OCI-LY1 (cell line): ENCODE results near the gene CNBD2.
A peak's percentile ranks its signal among the peaks of the same experiment; 100 is the strongest.
"Not testable (repeated sequence)": the region's sequence is repeated elsewhere in the genome, so short reads cannot be mapped to it uniquely, and the experiment has no call there.

Experiments used
- H2AFZ ChIP-seq: fragments of 200-600 bp; sonication (generic), shearing (Covaris generic); 2 replicates; pipeline ENCODE4 v1.6.0; 2014; ENCODE audit warnings: antibody characterized with exemption, mild to moderate bottlenecking, low read length
- H3F3A ChIP-seq: fragments of 200-600 bp; sonication (generic), shearing (Covaris generic); 2 replicates; pipeline ENCODE4 v1.6.0; 2014; ENCODE audit warnings: mild to moderate bottlenecking, antibody characterized with exemption, low read length, moderate library complexity; ENCODE audit not compliant: insufficient read depth
- H3K27ac ChIP-seq: fragments of 200-600 bp; sonication (generic); 2 replicates; pipeline ENCODE4 v1.5.1; 2014; ENCODE audit warnings: low read length, mixed run types, mild to moderate bottlenecking, low read depth; ENCODE audit not compliant: poor library complexity, severe bottlenecking
- H3K27me3 ChIP-seq: fragments of 200-600 bp; sonication (generic); 2 replicates; pipeline ENCODE4 v1.6.0; 2014; ENCODE audit warnings: antibody characterized with exemption, mild to moderate bottlenecking, low read length, moderate library complexity; ENCODE audit not compliant: insufficient read depth
- H3K36me3 ChIP-seq: fragments of 200-600 bp; sonication (generic); 2 replicates; pipeline ENCODE4 v1.6.1; 2014; ENCODE audit warnings: mild to moderate bottlenecking, antibody characterized with exemption, low read length, moderate library complexity, mixed read lengths; ENCODE audit not compliant: insufficient read depth
- H3K4me1 ChIP-seq: fragments of 200-600 bp; sonication (generic); 2 replicates; pipeline ENCODE4 v1.5.1; 2014; ENCODE audit warnings: mild to moderate bottlenecking, low read length, moderate library complexity; ENCODE audit not compliant: insufficient read depth, severe bottlenecking
- H3K4me2 ChIP-seq: fragments of 200-600 bp; sonication (generic), shearing (Covaris generic); 2 replicates; pipeline ENCODE4 v1.6.1; 2014; ENCODE audit warnings: low read length
- H3K4me3 ChIP-seq: fragments of 200-600 bp; sonication (generic); 2 replicates; pipeline ENCODE4 v1.5.1; 2014; ENCODE audit warnings: low read length, low read depth, mild to moderate bottlenecking, mixed read lengths; ENCODE audit not compliant: poor library complexity, severe bottlenecking
- H3K79me2 ChIP-seq: fragments of 200-600 bp; shearing (Covaris generic); 2 replicates; pipeline ENCODE4 v1.6.1; 2016; ENCODE audit warnings: mixed run types, low read length, mixed read lengths; ENCODE audit not compliant: insufficient read depth
- H3K9ac ChIP-seq: fragments of 200-600 bp; sonication (generic), shearing (Covaris generic); 2 replicates; pipeline ENCODE4 v1.6.1; 2014; ENCODE audit warnings: mild to moderate bottlenecking, low read length, mixed read lengths
- H3K9me2 ChIP-seq: fragments of 200-600 bp; sonication (generic), shearing (Covaris generic); 2 replicates; pipeline ENCODE4 v1.6.1; 2014; ENCODE audit warnings: low read depth, mild to moderate bottlenecking, low read length, mixed read lengths
- H3K9me3 ChIP-seq: fragments of 200-600 bp; shearing (Covaris generic); 2 replicates; pipeline ENCODE4 v1.6.1; 2014; ENCODE audit warnings: low read length, mixed read lengths
- H4K20me1 ChIP-seq: fragments of 200-600 bp; sonication (generic), shearing (Covaris generic); 2 replicates; pipeline ENCODE4 v1.6.0; 2016; ENCODE audit warnings: mild to moderate bottlenecking, low read length; ENCODE audit not compliant: insufficient read depth
- EZH2 ChIP-seq: fragments of 200-600 bp; sonication (generic), shearing (Covaris generic); IDR thresholded peaks from 2 replicates; pipeline ENCODE4 v1.8.0; 2017; ENCODE audit warnings: borderline replicate concordance, mixed run types, mild to moderate bottlenecking, antibody characterized with exemption, low read length, moderate library complexity, mixed read lengths
- TF ChIP-seq, protein P1 (sequence below): fragments of 200-600 bp; sonication (generic), shearing (Covaris generic); IDR thresholded peaks from 2 replicates; pipeline ENCODE4 v1.5.1; 2017; ENCODE audit warnings: mild to moderate bottlenecking, antibody characterized with exemption, low read length, moderate library complexity, mixed read lengths

Gene CNBD2

DNA sequence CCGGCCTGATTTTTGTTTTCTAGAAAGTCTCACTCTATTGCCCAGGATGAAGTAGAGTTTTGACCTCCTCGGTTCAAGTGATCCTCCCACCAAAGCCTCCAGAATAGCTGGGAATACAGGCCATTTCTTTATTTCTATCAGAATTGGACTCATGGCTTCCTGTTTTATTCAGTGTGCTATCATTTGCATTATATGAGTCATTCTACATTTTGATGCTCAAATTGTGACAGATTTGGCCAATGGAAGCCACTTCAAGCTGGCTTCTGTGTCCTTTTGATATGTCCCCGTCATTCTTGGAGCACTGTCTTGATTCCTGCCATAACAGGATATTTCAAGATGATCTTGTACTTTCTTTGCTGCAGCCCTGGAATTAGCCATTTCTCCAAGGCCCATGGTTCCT lies 75.1 kb downstream of the CNBD2 start:
- Histone ChIP-seq H3K4me1 (peaks cover 5% of the 10 kb centered on the region), H2AFZ (no peak overlapping the region), H3K27ac (no peak overlapping the region), H4K20me1 (no peaks in the 10 kb centered on the region), H3K9ac (no peak overlapping the region), H3K36me3 (peaks cover 8% of the 10 kb centered on the region), H3K4me3 (no peak overlapping the region), H3K79me2 (peaks cover 8% of the 10 kb centered on the region), H3K9me2 (no peaks in the 10 kb centered on the region), H3F3A (no peaks in the 10 kb centered on the region), H3K4me2 (no peak overlapping the region), H3K27me3 (no peaks in the 10 kb centered on the region), H3K9me3 (no peaks in the 10 kb centered on the region)
- TF ChIP-seq, protein P1, sequence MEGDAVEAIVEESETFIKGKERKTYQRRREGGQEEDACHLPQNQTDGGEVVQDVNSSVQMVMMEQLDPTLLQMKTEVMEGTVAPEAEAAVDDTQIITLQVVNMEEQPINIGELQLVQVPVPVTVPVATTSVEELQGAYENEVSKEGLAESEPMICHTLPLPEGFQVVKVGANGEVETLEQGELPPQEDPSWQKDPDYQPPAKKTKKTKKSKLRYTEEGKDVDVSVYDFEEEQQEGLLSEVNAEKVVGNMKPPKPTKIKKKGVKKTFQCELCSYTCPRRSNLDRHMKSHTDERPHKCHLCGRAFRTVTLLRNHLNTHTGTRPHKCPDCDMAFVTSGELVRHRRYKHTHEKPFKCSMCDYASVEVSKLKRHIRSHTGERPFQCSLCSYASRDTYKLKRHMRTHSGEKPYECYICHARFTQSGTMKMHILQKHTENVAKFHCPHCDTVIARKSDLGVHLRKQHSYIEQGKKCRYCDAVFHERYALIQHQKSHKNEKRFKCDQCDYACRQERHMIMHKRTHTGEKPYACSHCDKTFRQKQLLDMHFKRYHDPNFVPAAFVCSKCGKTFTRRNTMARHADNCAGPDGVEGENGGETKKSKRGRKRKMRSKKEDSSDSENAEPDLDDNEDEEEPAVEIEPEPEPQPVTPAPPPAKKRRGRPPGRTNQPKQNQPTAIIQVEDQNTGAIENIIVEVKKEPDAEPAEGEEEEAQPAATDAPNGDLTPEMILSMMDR = no peak
- no peak for TF ChIP-seq EZH2

DNA sequence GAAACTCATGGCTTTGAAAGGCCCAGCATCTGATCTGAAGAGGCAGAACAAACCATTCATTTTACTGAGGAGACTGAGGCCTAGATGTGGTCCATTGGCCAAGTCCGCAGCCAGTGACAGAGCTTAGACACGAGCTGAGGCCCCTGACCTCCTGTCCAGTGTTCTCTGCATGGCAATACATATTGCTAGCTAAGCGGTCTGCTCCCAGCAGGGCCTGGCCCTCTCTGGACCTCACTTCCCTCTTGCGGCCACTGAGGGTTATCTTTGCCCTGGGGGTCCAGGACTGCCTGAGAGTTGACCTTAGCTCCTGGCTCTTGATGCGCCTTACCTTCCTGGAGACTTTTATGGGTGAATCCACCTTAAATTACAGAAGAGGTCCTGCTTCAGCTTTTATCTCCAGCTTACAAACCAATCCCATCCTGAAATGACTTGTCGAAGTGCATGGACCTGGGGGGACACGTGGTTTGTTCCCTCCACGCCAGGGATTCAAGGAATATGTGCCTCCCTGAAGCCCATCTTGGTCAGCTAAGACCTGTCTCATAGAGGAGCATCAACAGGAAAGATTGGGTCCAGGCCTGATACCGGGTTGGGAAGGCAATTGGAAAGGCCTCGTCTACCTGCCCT lies 75.6 kb downstream of the CNBD2 start:
- Histone ChIP-seq H3K9me3 (no peaks in the 10 kb centered on the region), H3K79me2 (peaks cover 13% of the 10 kb centered on the region), H3K4me1 (peaks cover 11% of the 10 kb centered on the region), H3F3A (no peaks in the 10 kb centered on the region), H4K20me1 (no peaks in the 10 kb centered on the region), H3K4me2 (no peak overlapping the region), H3K9me2 (no peaks in the 10 kb centered on the region), H3K27me3 (no peaks in the 10 kb centered on the region), H3K9ac (no peak overlapping the region), H3K36me3 (peaks cover 13% of the 10 kb centered on the region), H3K27ac (no peak overlapping the region), H2AFZ (no peak overlapping the region), H3K4me3 (no peak overlapping the region)
- no peak for TF ChIP-seq EZH2
- TF ChIP-seq, protein P1 = no peak

DNA sequence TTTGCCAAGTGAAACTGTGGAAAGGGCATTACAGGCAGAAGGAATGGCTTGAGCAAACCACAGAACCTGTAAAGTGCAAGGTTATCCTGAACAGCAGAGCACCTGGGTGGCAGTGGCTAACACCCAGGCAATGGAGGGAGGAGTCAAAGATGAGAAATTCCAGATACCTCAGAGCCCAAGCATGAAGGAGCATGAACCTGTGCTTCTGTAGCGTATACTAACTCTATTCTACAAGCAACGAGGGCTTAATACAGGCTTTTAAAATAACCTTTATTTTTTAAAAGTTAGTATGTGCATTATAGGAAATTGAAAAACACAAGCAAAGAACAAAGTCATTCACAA lies 77.0 kb downstream of the CNBD2 start:
- Histone ChIP-seq H3F3A (no peaks in the 10 kb centered on the region), H3K9ac (no peak overlapping the region), H3K79me2 (peaks cover 25% of the 10 kb centered on the region), H3K4me1 (peaks cover 11% of the 10 kb centered on the region), H3K27ac (no peak overlapping the region), H4K20me1 (no peaks in the 10 kb centered on the region), H2AFZ (no peak overlapping the region), H3K36me3 (peaks cover 13% of the 10 kb centered on the region), H3K9me3 (no peaks in the 10 kb centered on the region), H3K4me2 (no peak overlapping the region), H3K27me3 (no peaks in the 10 kb centered on the region), H3K4me3 (no peak overlapping the region), H3K9me2 (no peaks in the 10 kb centered on the region)
- TF ChIP-seq EZH2 = no peak

DNA sequence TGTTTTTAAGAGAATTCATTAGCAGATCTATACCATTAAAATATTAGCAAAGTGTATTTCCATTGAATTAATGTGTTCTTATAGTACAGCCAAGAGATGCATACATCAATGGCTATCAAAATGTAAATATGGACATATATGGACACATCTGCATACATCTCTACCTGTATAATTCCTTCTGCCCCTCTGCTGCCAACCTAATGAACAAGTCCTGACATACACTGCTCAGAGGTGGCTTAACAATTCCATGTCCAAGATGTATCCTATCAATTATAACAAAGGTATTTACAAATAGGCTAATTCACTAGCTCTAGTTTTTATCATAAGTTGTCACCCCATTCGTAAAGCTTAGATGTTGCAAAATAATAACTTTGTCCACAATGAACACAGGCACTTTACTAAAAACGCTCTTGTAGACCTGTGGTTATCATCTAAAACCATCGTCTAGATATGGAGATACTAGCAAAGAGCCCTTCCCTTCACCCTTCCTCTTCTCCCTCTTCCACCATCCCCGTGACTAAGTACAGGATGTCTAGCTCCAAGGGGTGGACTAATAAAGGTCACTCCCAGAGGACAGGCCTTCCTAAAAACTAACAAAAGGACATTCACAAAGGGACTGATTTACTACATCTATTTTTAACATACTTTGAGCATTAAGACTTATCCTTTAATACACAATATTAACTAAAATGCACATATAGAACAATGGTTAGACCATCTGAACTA lies 77.8 kb downstream of the CNBD2 start:
- Histone ChIP-seq H3K36me3 (peaks cover 13% of the 10 kb centered on the region), H3K79me2 (peaks cover 28% of the 10 kb centered on the region), H3K4me1 (peaks cover 15% of the 10 kb centered on the region)
- H3K9me2 ChIP-seq, H3K27me3 ChIP-seq, H3F3A ChIP-seq, H3K9ac ChIP-seq, H3K27ac ChIP-seq, H3K9me3 ChIP-seq, H3K4me3 ChIP-seq, H4K20me1 ChIP-seq, H3K4me2 ChIP-seq, H2AFZ ChIP-seq: not testable (repeated sequence)

DNA sequence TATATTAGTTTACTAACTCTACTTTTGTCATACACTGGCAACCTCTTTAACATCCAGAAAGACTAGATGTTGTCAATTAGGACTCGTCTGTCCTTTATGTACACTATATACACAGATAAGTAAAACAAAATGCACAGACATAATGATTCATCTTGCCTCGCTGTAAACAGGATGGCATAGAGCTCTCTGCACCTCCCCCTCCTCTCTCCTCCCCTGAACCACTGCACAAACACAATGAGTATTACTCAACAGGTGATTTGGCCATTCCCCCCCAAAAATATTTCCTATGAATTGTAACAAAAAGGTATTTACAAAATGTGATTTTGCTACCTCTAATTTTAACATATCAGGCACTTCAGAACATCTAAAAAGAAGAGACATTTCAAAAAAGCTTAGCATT lies 81.0 kb downstream of the CNBD2 start:
- H3K9me2 ChIP-seq, H3K27ac ChIP-seq, H4K20me1 ChIP-seq, H2AFZ ChIP-seq, H3K27me3 ChIP-seq, H3F3A ChIP-seq, H3K9me3 ChIP-seq: not testable (repeated sequence)
- Histone ChIP-seq H3K9ac (peak overlapping the region; percentile 97; the same call in 1 of the 2 replicates), H3K4me1 (peaks cover 19% of the 10 kb centered on the region), H3K36me3 (peaks cover 13% of the 10 kb centered on the region), H3K4me3 (peak overlapping the region; percentile 92), H3K4me2 (peak overlapping the region; percentile 63), H3K79me2 (peaks cover 28% of the 10 kb centered on the region)
